ENCODE measurements around the gene MCRIP1.

Gene MCRIP1

DNA sequence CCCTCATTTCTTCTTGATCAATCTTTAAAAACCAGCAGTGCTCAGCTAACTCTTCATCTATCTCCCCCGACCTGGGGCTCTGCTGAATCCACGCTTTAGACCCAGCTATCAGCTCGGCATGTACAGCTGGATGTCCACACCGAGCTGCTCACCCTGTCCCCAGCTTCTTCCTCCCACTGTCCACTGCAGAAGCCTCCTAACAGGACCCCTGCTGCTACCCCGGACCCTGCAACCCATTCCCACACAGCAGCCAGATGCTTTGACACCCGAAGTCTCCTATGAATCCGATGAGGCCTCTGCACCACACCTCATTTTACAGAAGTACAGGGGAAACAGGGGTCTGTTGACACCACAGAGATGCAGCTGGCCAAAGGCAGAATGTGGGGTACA, 15.3 kb downstream of the MCRIP1 start:
- DNase-seq, result no peak

DNA sequence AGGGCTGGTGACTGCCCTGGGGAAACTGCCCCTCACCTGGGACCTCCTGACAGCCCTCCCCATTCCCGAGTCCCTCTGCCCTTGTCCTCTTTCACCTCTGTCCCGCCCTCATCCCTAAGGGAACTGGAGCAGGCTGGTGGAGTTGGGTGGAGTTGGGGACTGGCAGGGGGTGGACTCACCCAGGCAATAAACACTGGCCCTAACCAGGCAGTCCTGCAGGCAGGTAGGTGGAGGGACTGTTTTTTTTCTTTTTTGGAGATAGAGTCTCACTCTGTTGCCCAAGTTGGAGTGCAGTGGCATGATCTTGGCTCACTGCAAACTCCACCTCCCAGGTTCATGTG, 17.5 kb downstream of the MCRIP1 start:
- DNase-seq, result no peak

DNA sequence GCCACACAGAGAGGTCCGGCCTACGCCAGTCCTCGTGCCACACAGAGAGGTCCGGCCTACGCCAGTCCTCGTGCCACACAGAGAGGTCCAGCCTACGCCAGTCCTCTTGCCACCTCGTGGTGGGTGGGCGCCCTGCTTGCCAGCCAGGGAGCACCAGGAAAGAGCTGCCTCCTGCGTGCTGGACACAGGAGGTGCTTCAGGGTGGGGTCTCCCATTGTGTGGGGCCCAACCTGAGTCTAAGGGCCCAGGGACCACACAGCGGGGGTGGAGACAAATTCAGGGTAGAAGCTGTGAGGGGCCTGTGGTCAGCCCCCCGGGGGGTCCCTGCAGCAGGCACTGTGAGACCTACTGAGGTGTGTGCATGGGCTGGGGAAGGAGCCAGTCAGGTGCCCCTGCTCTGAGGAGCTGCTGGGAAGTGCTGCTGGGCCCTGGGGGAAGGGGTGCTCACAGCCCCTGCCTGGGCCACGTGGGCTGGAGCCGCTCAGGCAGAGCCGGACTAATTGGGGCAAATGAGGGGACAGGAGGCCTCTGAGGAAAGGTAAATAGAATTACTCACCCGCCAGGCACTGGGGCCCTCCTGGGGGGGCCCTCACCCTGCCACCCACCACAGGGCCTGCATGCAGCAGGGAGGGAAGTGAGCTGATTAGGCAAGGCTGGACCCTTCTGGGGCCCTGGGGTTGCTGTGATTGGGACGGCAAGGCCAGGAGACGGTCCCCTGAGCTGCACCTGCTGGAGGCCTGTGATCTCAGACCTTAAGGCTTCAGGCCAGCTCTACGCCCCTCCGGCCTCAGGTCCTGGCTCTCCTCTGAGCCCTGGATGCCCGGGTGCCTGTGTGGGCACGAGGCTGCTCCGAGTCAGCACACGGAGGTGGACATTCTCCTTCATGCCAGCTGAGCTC, 18.1 kb downstream of the MCRIP1 start:
- DNase-seq, result no peak

DNA sequence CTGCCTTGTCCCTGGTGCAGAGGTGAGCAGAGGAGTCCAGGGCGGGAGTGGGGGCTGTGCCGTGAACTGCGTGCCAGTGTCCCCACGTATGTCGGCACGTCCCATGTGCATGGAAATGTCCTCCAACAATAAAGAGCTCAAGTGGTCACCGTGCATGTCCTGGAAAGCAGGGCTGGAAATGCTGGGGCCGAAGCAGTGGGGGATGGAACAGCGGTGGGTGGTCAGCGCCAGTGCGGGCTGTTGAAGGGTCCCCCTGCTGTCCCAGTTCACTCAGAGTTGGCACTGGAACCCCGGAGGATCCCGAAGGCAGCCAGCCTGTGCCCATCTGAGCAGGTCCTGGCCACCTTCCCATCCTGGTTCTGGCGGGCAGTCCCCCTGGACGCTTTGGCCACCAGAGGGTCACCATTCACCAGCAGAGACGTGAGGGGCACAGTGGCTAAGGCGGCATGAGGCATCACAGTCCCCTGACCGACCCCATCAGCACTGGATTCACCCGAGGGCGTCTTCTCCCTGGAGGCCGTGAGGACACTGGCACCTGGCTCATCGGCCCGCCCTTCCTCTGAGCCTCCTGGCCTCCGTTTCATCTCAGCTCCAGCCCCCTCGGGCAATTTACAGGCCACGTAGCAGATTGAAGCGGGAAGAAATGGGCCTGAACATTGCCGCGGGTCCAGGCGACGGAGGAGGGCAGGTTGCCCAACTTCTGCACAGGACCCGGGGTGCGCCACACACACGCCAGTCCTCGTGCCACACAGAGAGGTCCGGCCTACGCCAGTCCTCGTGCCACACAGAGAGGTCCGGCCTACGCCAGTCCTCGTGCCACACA, 19.0 kb downstream of the MCRIP1 start:
- DNase-seq, result no peak

DNA sequence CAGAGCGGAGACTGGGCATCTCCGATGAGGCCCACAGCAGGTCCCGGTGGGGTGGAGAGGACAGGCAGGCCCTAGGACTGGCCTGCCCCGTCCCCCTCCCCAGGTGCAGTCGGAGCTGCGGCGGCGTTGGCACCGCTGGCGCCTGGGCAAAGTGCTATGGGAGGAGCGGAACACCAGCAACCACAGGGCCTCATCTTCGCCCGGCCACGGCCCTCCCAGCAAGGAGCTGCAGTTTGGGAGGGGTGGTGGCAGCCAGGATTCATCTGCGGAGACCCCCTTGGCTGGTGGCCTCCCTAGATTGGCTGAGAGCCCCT, 19.8 kb downstream of the MCRIP1 start:
- DNase-seq, result no peak

DNA sequence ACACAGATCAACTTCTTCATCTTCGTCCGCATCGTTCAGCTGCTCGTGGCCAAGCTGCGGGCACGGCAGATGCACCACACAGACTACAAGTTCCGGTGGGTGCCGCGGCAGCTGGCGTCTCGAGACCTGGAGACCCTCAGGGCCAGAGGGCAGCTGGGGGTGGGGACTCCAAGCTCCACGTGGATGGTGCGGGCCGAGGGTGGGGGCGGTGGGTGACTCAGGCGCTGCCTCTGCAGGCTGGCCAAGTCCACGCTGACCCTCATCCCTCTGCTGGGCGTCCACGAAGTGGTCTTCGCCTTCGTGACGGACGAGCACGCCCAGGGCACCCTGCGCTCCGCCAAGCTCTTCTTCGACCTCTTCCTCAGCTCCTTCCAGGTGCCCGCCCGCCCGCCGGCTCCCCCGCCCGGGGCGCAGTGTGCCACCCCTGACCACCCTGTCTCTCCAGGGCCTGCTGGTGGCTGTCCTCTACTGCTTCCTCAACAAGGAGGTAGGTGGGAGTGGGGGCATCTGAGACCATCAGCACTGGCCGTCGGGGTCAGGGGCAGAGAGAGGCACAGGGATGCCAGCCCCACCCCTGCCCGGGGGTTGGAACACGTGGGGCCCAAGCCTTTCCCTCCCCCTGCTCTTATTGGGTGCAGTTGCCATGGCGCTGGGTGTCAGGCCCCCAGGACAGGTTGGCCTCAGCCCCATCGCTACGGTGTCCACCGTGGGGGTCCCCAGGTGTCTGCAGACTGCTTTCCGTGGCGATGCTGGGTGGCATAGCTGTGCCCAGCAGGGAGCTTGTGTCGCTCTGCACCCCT, 20.3 kb downstream of the MCRIP1 start:
- DNase-seq, result no peak

DNA sequence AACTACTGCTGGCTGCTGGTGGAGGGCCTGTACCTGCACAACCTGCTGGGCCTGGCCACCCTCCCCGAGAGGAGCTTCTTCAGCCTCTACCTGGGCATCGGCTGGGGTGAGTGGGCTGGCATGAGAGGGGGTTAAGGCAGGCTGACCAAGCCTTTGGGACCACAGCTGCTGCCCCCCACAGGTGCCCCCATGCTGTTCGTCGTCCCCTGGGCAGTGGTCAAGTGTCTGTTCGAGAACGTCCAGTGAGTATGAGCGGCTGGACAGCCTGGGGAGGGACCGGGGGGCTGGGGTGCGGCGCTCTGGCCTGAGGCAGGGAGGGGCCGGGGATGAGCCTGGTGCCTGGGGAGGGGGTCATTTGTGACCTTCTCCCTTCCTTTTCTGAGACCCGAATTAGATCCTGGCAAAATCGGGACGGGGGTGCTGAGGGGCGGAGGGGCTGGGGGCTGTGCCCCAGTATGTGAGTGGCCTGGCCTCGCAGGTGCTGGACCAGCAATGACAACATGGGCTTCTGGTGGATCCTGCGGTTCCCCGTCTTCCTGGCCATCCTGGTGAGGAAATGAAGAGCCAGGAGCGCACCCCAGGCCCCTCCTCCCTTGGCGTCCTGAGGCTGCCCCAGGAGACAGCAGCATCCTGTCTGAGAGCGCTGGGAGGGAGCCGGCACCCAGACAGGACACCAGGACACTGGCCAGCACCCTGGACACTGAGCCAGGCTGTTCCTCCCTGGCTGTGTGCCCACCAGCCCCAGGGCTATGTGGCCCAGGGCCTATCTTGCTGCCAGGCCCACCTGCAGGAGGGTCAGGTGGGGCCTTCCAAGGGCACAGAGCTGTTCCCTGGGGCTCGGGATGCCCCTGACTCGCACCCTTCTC, 21.2 kb downstream of the MCRIP1 start:
- DNase-seq, result no peak

DNA sequence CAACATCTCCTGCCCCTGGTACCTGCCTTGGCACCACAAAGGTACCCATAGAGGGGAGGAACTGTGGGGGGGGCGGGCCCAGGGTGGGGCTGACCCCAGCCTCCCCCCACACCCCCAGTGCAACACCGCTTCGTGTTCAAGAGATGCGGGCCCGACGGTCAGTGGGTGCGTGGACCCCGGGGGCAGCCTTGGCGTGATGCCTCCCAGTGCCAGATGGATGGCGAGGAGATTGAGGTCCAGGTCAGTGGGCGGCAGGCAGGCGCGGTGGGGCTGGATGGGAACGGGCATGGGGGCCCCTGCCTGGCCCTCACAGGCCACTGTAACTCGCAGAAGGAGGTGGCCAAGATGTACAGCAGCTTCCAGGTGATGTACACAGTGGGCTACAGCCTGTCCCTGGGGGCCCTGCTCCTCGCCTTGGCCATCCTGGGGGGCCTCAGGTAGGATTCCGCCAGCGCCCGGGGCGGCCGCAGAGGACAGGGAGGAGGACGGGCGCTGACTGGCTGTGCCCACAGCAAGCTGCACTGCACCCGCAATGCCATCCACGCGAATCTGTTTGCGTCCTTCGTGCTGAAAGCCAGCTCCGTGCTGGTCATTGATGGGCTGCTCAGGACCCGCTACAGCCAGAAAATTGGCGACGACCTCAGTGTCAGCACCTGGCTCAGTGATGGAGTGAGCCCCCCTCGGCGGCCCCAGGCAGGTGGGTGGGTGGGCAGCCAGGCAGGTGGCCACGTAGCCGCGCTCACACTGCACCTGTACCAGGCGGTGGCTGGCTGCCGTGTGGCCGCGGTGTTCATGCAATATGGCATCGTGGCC, 22.0 kb downstream of the MCRIP1 start:
- DNase-seq, result no peak

DNA sequence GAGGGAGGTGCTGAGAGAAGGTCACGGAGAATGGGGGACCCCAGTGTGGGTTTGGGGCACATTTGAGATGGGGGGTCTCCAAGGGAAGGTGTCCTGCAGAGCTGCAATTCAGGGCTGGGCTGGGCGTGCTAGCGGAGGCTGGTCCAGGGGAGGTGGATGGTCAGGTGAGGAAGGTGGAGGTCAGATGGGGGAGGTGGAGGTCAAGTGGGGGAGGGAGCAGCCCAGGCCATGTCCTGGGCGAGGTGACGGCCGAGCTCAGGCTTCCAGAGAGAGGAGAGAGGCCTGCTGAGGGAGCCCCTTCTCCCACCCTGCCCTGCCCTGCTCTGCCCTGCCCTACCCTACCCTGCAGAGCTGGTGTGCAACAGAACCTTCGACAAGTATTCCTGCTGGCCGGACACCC, 22.6 kb downstream of the MCRIP1 start:
- no peak for DNase-seq

DNA sequence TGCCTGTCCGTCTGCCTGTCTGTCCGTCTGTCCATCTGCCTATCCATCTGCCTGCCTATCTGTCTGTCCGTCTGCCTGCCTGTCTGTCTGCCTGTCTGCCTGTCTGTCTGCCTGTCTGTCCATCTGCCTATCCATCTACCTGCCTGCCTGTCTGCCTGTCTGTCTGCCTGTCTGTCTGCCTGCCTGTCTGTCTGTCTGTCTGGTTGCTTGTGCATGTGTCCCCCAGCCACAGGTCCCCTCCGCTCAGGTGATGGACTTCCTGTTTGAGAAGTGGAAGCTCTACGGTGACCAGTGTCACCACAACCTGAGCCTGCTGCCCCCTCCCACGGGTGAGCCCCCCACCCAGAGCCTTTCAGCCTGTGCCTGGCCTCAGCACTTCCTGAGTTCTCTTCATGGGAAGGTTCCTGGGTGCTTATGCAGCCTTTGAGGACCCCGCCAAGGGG, 23.5 kb downstream of the MCRIP1 start:
- DNase-seq, result no peak

DNA sequence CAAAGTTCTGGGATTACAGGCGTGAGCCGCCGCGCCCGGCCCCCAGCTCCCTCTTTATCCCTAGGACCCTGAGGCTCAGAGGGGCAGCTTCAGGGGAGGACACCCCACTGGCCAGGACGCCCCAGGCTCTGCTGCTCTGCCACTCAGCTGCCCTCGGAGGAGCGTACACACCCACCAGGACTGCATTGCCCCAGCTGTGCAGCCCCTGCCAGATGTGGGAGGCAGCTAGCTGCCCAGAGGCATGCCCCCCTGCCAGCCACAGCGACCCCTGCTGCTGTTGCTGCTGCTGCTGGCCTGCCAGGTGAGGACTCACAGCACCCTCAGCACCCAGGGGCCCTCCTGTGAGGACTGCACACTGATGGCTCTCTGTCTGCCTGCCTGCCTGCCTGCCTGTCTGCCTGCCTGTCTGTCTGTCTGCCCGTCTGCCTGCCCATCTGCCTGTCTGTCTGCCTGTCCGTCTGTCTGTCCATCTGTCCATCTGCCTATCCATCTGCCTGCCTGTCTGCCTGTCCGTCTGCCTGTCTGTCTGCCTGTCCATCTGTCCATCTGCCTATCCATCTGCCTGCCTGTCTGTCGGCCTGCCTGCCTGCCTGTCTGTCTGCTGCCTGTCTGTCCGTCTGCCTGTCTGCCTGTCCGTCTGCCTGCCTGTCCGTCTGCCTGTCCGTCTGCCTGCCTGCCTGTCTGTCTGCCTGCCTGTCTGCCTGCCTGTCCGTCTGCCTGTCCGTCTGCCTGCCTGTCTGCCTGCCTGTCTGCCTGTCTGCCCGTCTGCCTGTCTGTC, 24.1 kb downstream of the MCRIP1 start:
- peak; percentile 31 for DNase-seq

DNA sequence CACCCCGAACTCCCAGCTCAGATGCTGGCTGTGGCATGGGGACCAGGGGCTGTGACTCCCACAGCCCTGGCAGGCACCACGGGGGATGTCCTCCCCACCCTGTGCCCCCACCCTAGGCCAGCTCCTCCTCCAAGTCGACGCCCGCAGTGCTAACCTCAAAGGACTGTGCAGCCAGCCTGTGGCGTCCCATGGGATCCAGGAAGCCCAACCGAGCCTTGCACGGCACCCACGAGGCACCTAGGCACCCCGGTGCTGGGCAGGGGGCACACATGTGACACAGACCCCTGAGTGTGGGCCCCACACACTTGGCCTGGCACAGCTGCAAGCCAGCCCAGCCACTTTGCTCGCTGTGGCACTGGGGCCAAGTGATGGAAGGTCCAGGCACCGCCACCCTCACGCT, 25.3 kb downstream of the MCRIP1 start:
- DNase-seq, result no peak

DNA sequence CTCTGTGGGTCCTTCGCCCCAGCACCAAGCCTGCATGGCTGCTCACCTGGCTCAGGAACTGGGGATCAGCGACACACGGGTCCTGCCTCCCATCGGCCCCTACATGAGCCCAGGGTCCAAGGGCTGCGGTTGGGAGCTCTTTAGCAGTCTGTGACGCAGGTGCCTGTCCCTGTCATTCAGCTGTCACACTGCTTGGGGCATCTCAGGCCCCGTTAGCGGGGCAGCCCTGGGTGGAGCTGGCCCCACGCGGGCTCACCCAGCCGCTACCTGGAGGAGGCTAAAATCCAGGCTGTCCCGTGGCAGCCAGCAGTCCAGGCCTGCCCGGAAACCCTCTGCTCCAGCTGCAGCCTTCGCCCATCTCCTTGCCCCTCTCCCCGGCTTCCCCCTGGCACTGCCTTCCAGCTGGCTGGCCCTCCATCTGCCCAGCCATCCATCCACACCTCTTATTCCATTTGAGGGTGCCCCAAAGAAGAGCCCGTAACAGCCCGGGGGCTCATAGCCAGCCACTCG, 25.8 kb downstream of the MCRIP1 start:
- DNase-seq, result no peak

DNA sequence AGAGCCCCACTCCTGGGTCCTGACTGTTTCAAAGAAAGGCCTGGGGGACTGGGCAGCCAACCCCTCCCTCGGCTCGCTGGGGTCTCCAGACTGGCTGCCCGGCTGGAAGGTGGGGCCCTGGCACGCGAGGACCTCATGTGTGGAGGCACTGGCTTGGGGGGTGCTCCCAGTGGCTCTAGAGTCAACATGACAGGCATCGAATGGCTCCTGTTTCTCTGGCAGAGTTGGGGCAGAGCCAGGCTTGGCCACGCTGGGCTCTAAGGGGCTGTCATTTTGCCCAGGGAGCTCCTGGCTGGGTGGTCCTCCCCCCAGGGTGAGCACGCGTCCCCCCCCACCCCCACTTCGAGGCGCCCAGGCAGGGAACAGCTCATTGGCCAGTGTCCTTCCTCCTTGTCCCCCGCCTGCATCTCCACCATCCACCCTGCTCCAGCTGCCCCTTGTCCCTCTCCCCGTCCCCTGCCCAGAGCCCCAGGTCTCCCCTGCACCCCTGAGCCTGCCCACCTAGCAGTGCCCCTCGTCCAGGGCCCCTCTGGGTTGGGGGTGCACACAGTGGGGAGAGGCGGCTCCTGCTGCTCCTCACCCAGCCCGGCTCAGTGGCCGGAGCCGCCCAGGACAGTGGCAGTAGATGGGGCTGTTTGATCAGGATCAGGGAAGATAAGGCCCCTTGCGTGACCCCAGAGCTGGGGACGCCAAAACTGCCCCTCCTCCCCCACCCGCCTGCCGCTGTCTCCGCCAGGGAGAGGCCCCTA, 26.5 kb downstream of the MCRIP1 start:
- DNase-seq, result no peak

DNA sequence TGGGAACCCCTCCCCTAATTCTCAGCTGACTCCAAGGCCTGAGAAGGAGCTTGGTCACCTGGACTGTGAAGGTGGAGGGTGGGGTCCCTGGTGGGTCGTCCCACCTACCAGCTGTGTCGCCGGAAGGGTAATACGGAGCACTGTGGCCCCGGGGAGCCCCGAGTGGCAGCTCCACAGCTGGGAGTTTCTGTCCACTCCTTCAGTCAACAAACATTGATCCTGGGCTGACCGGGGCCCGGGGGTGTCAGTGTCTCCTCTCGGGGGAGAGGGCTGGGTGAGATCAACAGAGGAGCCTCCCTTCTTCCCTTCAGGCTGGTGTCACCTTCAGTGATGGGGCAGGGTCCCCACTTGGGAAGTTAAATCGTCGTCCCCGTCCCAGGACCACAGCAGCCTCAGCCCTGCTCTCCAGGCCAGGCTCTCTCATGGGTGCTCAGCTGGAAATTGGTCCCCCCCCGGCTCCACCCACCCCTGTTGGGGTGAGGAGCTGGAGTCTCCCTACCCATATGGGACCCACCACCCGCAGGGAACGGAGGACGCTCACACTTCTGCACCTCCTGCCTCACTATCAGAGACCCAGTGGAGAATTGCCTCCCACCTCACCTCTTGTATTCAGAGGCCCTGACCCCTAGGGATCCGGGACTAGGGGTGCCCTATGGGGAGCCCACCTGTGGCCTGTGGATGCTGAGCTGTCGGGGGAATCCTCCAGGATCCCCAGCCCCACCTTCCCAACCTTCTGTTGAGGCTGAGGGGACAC, 27.2 kb downstream of the MCRIP1 start:
- DNase-seq, result no peak

DNA sequence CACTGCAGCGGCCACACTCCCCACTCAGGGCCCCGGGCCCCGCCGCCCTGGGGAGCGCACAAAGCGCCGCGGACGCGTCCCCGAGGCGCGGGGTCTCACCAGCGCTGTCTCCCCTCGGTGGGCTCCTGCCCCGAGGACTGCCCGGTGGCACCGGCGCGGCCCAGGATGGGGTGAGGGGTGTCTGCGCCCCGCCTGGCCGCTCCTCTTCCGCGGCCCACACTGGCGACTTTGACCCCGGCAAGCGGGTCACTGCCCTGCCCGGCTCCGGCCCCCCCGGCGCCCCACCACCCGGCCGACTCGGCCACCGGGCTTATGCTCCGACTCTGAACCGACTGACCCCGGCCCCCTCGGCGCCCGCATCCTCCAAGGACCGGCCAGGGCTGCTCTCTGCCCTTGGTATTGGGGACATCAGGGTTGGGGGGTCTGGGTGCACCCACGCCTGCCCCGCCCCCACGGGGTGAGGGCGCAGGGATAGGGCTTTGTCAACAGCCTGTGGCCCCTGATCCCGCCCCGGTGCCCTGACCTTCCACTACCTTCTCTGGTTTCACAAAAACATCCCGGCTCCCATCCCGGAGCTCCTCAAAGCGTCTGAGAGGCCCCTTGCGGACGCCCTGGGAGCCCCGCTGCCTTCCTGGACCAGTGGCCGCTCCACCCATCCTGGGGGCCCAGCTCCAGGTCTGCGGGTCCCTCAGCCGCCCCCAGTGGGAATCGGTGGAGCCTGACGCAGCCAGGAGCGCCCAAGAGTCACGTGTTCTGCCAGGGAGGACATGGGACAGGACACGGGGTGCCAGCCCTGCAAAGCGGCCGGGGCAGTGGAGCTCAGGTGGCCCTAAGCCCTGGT, 28.3 kb downstream of the MCRIP1 start:
- no peak for DNase-seq

DNA sequence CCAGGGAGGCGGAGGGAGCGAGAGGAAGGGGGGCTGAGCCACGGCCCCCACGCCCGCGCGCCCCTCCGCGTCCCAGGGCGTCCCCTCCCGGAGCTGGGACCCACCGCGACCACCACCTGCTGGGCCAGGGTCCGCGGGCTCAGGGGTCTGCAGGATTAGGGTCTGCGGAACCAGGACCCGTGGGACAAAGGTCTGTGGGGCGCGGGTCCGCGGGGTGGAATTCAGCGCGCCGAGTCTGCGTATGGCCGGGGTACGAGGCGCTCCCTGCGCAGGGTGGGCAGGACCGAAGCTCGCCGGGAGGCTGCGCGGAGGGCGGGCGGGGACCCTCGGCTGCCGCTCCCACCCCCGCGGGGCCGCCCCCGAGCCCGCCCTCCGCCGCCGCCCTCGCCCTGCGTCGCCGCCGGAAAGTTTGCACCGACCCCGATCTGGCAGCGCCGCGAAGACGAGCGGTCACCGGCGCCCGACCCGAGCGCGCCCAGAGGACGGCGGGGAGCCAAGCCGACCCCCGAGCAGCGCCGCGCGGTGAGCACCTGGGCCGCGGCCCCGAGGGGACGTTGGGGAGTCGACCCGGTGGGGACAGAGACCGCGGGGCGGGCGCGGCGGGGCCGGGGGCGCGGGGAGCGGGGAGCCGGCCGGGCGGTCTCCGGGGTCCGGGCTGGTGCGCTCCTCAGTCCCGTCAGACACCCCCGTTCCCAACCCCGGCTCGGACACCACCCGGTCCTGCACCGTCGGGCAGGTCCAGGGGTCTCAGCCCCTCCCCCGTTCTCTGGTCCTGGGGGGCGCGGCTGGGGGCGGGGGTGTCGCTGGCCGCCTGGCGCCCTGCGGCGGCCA, 29.1 kb downstream of the MCRIP1 start, which contains the start of gene GCGR:
Gene GCGR, plus strand, starts transcription at position 423 of the 831 bp plus-strand sequence. CDS start 4,869 bp downstream, outside the sequence.
- DNase-seq, result no peak

Measured in stimulated activated CD8-positive, alpha-beta memory T cell treated with anti-CD3 and anti-CD28 coated beads, Interleukin-4, amount 100 ng/mL, for 48 hours (primary cell).